Lung (tissue), 12 donors: ENCODE data around the gene SPATA22. TPM values are rescaled to one million over a fixed set of nuclear protein-coding genes. Genes with fewer than 3 reads are reported as not detected.
A peak's percentile ranks its signal among the peaks of the same experiment; 100 is the strongest.

ENCODE experiments used
- ATAC-seq: fragments of 200-7000 bp; cut with Tn5 transposase; one replicate; pipeline ENCODE4 v1.9.1; 2020; ENCODE audit warnings: moderate number of reproducible peaks; ENCODE audit not compliant: insufficient read depth, low FRiP score
- DNase-seq, 3 donors: peaks; one replicate each; pipeline ENCODE4 v3.0.0-alpha.2; 2013 to 2017
- H3K27ac ChIP-seq, 2 donors: one replicate each; pipeline ENCODE4 v1.5.1; 2013; ENCODE audit warnings: mild to moderate bottlenecking in 2 of 2, moderate library complexity in 2 of 2, control low read depth in 1 of 2, inconsistent platforms in 1 of 2, low read depth in 1 of 2, low read length in 1 of 2
- H3K27me3 ChIP-seq, 3 donors: one replicate each; pipeline ENCODE4 v1.5.1; 2013; ENCODE audit warnings: low read length in 2 of 3; ENCODE audit not compliant: control insufficient read depth in 3 of 3, insufficient read depth in 3 of 3
- H3K36me3 ChIP-seq, 4 donors: one replicate each; pipeline ENCODE4 v1.5.1; 2013; ENCODE audit warnings: low read length in 4 of 4, mild to moderate bottlenecking in 1 of 4, moderate library complexity in 1 of 4; ENCODE audit not compliant: control insufficient read depth in 4 of 4, insufficient read depth in 4 of 4
- H3K4me1 ChIP-seq, 5 donors: one replicate each; pipeline ENCODE4 v1.5.1; 2013; ENCODE audit warnings: low read length in 5 of 5, mild to moderate bottlenecking in 2 of 5, moderate library complexity in 1 of 5; ENCODE audit not compliant: control insufficient read depth in 5 of 5, insufficient read depth in 5 of 5
- H3K4me3 ChIP-seq: one replicate; pipeline ENCODE4 v1.5.1; 2013; ENCODE audit warnings: mild to moderate bottlenecking, control low read depth, moderate library complexity
- H3K9ac ChIP-seq, 2 donors: one replicate each; pipeline ENCODE4 v1.5.1; 2013; ENCODE audit warnings: low read length in 2 of 2, control low read depth in 1 of 2; ENCODE audit not compliant: insufficient read depth in 1 of 2
- H3K9me3 ChIP-seq, 4 donors: one replicate each; pipeline ENCODE4 v1.5.1; 2013; ENCODE audit warnings: low read length in 3 of 4, mild to moderate bottlenecking in 1 of 4, moderate library complexity in 1 of 4; ENCODE audit not compliant: control insufficient read depth in 4 of 4, insufficient read depth in 3 of 4
- CTCF ChIP-seq: IDR thresholded peaks from 2 replicates; pipeline ENCODE4 v1.5.1; 2012; ENCODE audit warnings: mild to moderate bottlenecking; ENCODE audit errors: control extremely low read depth, extremely low read depth
- WGBS, 2 donors: extraction: QIAGEN DNeasy Blood & Tissue Kit; methylation state at CpG; one replicate each; pipeline ENCODE4 v1.1.7; 2013; 5-methylcytosine and 5-hydroxymethylcytosine counted together
- polyA plus RNA-seq, 2 donors: library from polyadenylated mRNA; stranded (reverse); fragments of 200-250 nt; gene quantifications; one replicate each; pipeline ENCODE4 v1.2.1, GENCODE V29; 2013
- total RNA-seq, 2 donors: library from RNA; depleted of rRNA in 1 of 2; stranded (reverse); fragments of >200 nt in 1 of 2; gene quantifications; one replicate each; pipeline ENCODE4 v1.2.1, GENCODE V29; 2014 to 2021
- donor health status: control.
- donor health status: control.
- donor health status: Bipolar disorder and iron deficiency.
- donor health status: healthy.
- donor health status: DM: yes; HTN: yes; CAD: no.

Gene SPATA22
- total and polyA plus RNA-seq, 4 donors = 0.06 to 0.12 TPM; not detected in 2

- ATAC-seq (no peak), DNase-seq (no peak)
- peaks cover 0 to 24% (median 7%) of the 10 kb centered on the region in 5 donors for H3K4me1 ChIP-seq
- no peak for TF ChIP-seq CTCF
- H3K9me3 ChIP-seq = no peaks in the 10 kb centered on the region
- WGBS, 2 donors = 84 to 93% methylated on average over 23 of the region's 23 CpGs
- no peak overlapping the region for H3K4me3 ChIP-seq
- H3K9ac ChIP-seq = no peak overlapping the region
- H3K36me3 ChIP-seq = peaks cover 0 to 2% (median 0%) of the 10 kb centered on the region in 4 donors
- H3K27me3 ChIP-seq = no peaks in the 10 kb centered on the region
- H3K27ac ChIP-seq = peak overlapping the region in 1 of 2 donors; percentile 89
Observed at GRCh38 chr17:3513305-3514035, 41.9 kb upstream of the SPATA22 start.

DNA sequence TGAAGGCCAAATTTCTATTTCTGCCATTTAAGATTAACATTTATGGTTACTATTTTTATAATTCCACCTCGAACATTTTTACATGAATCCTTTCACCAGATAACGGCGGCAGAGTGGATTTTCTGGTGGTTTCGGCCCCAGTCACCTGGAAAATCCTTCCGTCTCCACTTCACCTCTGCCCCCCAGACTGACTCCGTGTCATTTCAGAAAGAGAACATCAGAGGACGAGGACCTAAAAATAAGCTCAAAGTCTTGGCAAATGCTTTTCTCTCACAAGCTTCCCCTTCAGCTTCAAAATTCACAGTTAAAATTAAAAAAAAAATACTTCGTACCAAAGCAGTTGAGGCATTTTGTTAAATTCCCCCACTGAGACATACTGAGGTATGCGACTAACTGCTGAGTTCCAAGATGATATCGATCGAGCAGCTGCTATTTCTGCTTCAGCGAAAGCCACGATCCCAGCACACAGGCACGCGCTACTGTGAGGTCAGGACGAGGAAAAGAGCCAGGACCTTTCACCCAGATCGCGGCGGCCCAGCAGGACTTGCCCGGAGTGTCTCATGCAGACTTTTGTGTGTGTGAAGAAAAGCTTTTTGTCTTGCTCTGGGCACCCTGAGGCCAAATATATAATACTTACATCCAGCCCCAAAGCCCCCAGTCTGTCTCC, 41.0 kb upstream of the SPATA22 start:
- Histone ChIP-seq H3K9me3 (no peaks in the 10 kb centered on the region), H3K4me1 (peaks cover 0 to 24% (median 7%) of the 10 kb centered on the region in 5 donors), H3K9ac (no peak overlapping the region), H3K27me3 (no peaks in the 10 kb centered on the region), H3K36me3 (peaks cover 0 to 2% (median 0%) of the 10 kb centered on the region in 4 donors), H3K4me3 (no peak overlapping the region), H3K27ac (peak overlapping the region in 1 of 2 donors; percentile 89)
- WGBS, 2 donors = 64 to 78% methylated on average over 20 of the region's 20 CpGs
- no peak for TF ChIP-seq CTCF
- ATAC-seq = no peak
- DNase-seq = peak; percentile 56 to 79 (median 61)

- peaks cover 0 to 24% (median 7%) of the 10 kb centered on the region in 5 donors for H3K4me1 ChIP-seq
- H3K4me3 ChIP-seq = no peak overlapping the region
- TF ChIP-seq CTCF = no peak
- peak overlapping the region; percentile 42 to 89 for H3K27ac ChIP-seq
- ATAC-seq = no peak
- H3K9ac ChIP-seq = no peak overlapping the region
- DNase-seq = no peak
- peaks cover 0 to 2% (median 0%) of the 10 kb centered on the region in 4 donors for H3K36me3 ChIP-seq
- 71 to 73% methylated on average over 8 of the region's 8 CpGs for WGBS, 2 donors
- H3K9me3 ChIP-seq = no peaks in the 10 kb centered on the region
- no peaks in the 10 kb centered on the region for H3K27me3 ChIP-seq
Observed at GRCh38 chr17:3511852-3512504, 40.4 kb upstream of the SPATA22 start.
